Psoas muscle (tissue), 8 donors: ENCODE data around the gene CCDC146. TPM values are rescaled to one million over a fixed set of nuclear protein-coding genes. Genes with fewer than 3 reads are reported as not detected.

ENCODE experiments used
- ATAC-seq, 4 donors: fragments of 200-7000 bp; cut with Tn5 transposase; one replicate each; pipeline ENCODE4 v1.9.1; 2020; ENCODE audit warnings: moderate library complexity in 3 of 4, mild to moderate bottlenecking in 2 of 4
- DNase-seq, 2 donors: peaks; one replicate each; pipeline ENCODE4 v3.0.0-alpha.2; 2020
- H3K27ac ChIP-seq: fragments of 200-600 bp; one replicate; pipeline ENCODE4 v1.8.0; 2022
- H3K27me3 ChIP-seq, 3 donors: fragments of 200-600 bp in 1 of 3; one replicate each; pipeline versions ENCODE4 v1.6.1 to v1.8.0; 2013 to 2022; ENCODE audit warnings: low read length in 2 of 3, mild to moderate bottlenecking in 2 of 3, moderate library complexity in 1 of 3; ENCODE audit not compliant: insufficient read depth in 3 of 3
- H3K36me3 ChIP-seq, 2 donors: fragments of 200-600 bp in 1 of 2; one replicate each; pipeline versions ENCODE4 v1.6.1 to v1.8.0; 2013 to 2022; ENCODE audit warnings: low read depth in 1 of 2, mild to moderate bottlenecking in 1 of 2, moderate library complexity in 1 of 2; ENCODE audit not compliant: insufficient read depth in 1 of 2
- H3K4me1 ChIP-seq: fragments of 200-600 bp; one replicate; pipeline ENCODE4 v1.8.0; 2022
- H3K4me3 ChIP-seq: fragments of 200-600 bp; one replicate; pipeline ENCODE4 v1.8.0; 2022; ENCODE audit warnings: mild to moderate bottlenecking
- H3K9me3 ChIP-seq: fragments of 200-600 bp; one replicate; pipeline ENCODE4 v1.8.0; 2022
- WGBS, 3 donors: extraction: QIAGEN DNeasy Blood & Tissue Kit; methylation state at CpG; one replicate each; pipeline versions ENCODE4 v1.1.6 to v1.1.7; 2013; 5-methylcytosine and 5-hydroxymethylcytosine counted together
- intact Hi-C, 2 donors: fragments of 100-400 bp; cut with DNase I; formaldehyde crosslinking; loops; one replicate each; pipeline versions ENCODE4 v1.11.0 to v1.14.2; 2022
- polyA plus RNA-seq, 3 donors: library from polyadenylated mRNA; stranded (reverse); fragments of 200-250 nt; gene quantifications; one replicate each; pipeline ENCODE4 v1.2.3, GENCODE V29; 2013
- total RNA-seq, 4 donors: library from RNA; stranded (reverse); fragmentation: NEBNext Ultra II Directional in 2 of 4; extraction: Animal tissue kit (Norgen Biotek cat#: 25700) in 2 of 4; gene quantifications; one replicate each; pipeline versions ENCODE4 v1.2.1 to v1.2.4, GENCODE V29; 2021 to 2023
- TF ChIP-seq, protein P1 (sequence below): fragments of 200-600 bp; IDR thresholded peaks from one replicate; pipeline ENCODE4 v1.8.0; 2022; ENCODE audit warnings: antibody characterized with exemption
- donor health status: healthy with polysubstance abuse.
- donor health status: DM: no; HTN: no; CAD: no; lungs with moderate emphysema.
- donor health status: Bipolar disorder and iron deficiency.
- donor health status: healthy.
- donor health status: DM: yes; HTN: yes; CAD: no.
- donor health status: DM: no; HTN: no; CAD: no.
- donor health status: DM: no; HTN: no; CAD: no.
- donor health status: DM: yes; HTN: yes; CAD: no.

The CCDC146 gene
- total and polyA plus RNA-seq, 7 donors, result 1.2 to 3.5 (median 1.9) TPM

- intact Hi-C loops, result no loop called here
- TF ChIP-seq, protein P1, sequence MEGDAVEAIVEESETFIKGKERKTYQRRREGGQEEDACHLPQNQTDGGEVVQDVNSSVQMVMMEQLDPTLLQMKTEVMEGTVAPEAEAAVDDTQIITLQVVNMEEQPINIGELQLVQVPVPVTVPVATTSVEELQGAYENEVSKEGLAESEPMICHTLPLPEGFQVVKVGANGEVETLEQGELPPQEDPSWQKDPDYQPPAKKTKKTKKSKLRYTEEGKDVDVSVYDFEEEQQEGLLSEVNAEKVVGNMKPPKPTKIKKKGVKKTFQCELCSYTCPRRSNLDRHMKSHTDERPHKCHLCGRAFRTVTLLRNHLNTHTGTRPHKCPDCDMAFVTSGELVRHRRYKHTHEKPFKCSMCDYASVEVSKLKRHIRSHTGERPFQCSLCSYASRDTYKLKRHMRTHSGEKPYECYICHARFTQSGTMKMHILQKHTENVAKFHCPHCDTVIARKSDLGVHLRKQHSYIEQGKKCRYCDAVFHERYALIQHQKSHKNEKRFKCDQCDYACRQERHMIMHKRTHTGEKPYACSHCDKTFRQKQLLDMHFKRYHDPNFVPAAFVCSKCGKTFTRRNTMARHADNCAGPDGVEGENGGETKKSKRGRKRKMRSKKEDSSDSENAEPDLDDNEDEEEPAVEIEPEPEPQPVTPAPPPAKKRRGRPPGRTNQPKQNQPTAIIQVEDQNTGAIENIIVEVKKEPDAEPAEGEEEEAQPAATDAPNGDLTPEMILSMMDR, result no peak
- 49 to 58% (median 56%) methylated on average over 4 of the region's 4 CpGs for WGBS, 3 donors
Measured at GRCh38 chr7:77265666-77266065, 143.3 kb downstream of the CCDC146 start.

DNA sequence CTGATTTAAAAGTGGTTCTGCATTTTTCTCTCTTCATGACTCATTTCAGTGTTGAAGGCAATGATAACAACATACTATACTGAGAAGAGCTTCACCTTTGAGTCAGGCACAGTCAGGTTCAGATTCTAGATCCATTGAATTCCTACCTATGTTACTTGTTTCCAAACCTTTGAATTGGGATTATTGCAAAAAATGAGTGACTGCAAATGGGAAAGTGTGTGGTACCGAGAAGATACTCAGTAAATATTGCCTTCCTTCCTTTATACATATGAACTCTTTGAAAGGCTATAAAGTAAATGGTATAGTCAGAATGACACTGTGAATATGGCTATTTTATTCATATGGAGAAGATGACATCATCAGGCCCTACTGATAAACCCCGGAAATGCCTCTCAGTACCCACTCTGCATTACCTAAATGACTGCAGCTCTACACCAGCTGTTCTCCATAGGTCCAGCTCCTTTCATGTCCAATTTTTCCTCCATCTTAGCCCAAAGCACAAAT lies 143.9 kb downstream of the CCDC146 start:
- Histone ChIP-seq H3K36me3 (no peaks in the 10 kb centered on the region), H3K4me1 (no peaks in the 10 kb centered on the region), H3K4me3 (no peak overlapping the region), H3K27me3 (no peaks in the 10 kb centered on the region), H3K27ac (no peak overlapping the region), H3K9me3 (no peaks in the 10 kb centered on the region)
- DNase-seq, result no peak
- TF ChIP-seq, protein P1, result no peak
- ATAC-seq, result no peak
- intact Hi-C loops, result no loop called here
- 96 to 97% (median 96%) methylated on average over 2 of the region's 2 CpGs for WGBS, 3 donors

More at GRCh38 chr7:77265666-77266065, 143.3 kb downstream of the CCDC146 start:
- Histone ChIP-seq H3K27me3 (no peaks in the 10 kb centered on the region), H3K36me3 (no peaks in the 10 kb centered on the region), H3K27ac (no peak overlapping the region), H3K4me1 (no peaks in the 10 kb centered on the region), H3K9me3 (no peaks in the 10 kb centered on the region), H3K4me3 (no peak overlapping the region)
- no peak for ATAC-seq
- DNase-seq, result no peak

GRCh38 chr7:77269360-77270093 lies 147.1 kb downstream of the CCDC146 start:
- H3K36me3 ChIP-seq, result no peaks in the 10 kb centered on the region
- no peaks in the 10 kb centered on the region for H3K9me3 ChIP-seq
- intact Hi-C loops, result no loop called here
- no peak for ATAC-seq
- WGBS, 3 donors, result 65 to 77% (median 76%) methylated on average over 4 of the region's 4 CpGs
- no peaks in the 10 kb centered on the region for H3K27me3 ChIP-seq
- H3K4me3 ChIP-seq, result no peak overlapping the region
- DNase-seq, result no peak
- TF ChIP-seq, protein P1, result no peak
- H3K4me1 ChIP-seq, result no peaks in the 10 kb centered on the region
- H3K27ac ChIP-seq, result no peak overlapping the region

GRCh38 chr7:77270094-77270480 lies 147.7 kb downstream of the CCDC146 start:
- no peaks in the 10 kb centered on the region for H3K9me3 ChIP-seq
- H3K4me3 ChIP-seq, result no peak overlapping the region
- ATAC-seq, result no peak
- TF ChIP-seq, protein P1, result no peak
- no peak overlapping the region for H3K27ac ChIP-seq
- intact Hi-C loops, result no loop called here
- 51 to 76% (median 66%) methylated on average over 1 of the region's 1 CpG for WGBS, 3 donors
- no peak for DNase-seq
- H3K36me3 ChIP-seq, result no peaks in the 10 kb centered on the region
- no peaks in the 10 kb centered on the region for H3K27me3 ChIP-seq
- no peaks in the 10 kb centered on the region for H3K4me1 ChIP-seq
